PC-3 (cell line): Measurements from ENCODE around the gene PROSER3. TPM values are rescaled to one million over a fixed set of nuclear protein-coding genes. Genes with fewer than 3 reads are reported as not detected.

ENCODE experiments used
- ATAC-seq: fragments of 200-7000 bp; cut with Tn5 transposase; 2 replicates; pipeline ENCODE4 v1.9.1; 2020; ENCODE audit warnings: mild to moderate bottlenecking, moderate library complexity
- BruUV-seq: library from RNA; stranded (reverse); fragments of 400-500 nt; replicated peaks from 2 replicates; lab custom pipeline; 2021; lab: Mats Ljungman, UMichigan
- CTCF ChIA-PET: fragments of 300-600 bp; sonication (Branson Sonifier 250); formaldehyde crosslinking; loops from one replicate; lab custom pipeline; 2022; ENCODE audit warnings: antibody characterized with exemption; lab: Charles Lee
- POLR2A ChIA-PET: fragments of 300-600 bp; sonication (Branson Sonifier 250); formaldehyde crosslinking; loops from one replicate; lab custom pipeline; 2022; ENCODE audit warnings: antibody characterized with exemption; ENCODE audit not compliant: unreplicated experiment; lab: Charles Lee
- DNase-seq: peaks from one replicate; pipeline ENCODE4 v3.0.0-alpha.2; 2015
- H2AFZ ChIP-seq: fragments of 300-600 bp; sonication (generic); 2 replicates; pipeline ENCODE4 v1.6.0; 2016; ENCODE audit warnings: antibody characterized with exemption, low read length
- H3F3A ChIP-seq: fragments of 300-600 bp; sonication (generic); one replicate; pipeline ENCODE4 v1.6.0; 2017; ENCODE audit warnings: antibody characterized with exemption, low read length, control low read depth, mild to moderate bottlenecking; ENCODE audit not compliant: unreplicated experiment
- H3K27ac ChIP-seq: fragments of 300-600 bp; sonication (generic); 2 replicates; pipeline ENCODE4 v1.5.1; 2016; ENCODE audit warnings: mild to moderate bottlenecking, low read length
- H3K27me3 ChIP-seq: fragments of 300-600 bp; sonication (generic); 2 replicates; pipeline ENCODE4 v1.6.1; 2016; ENCODE audit warnings: low read length, mixed read lengths
- H3K36me3 ChIP-seq: fragments of 300-600 bp; sonication (generic); 2 replicates; pipeline ENCODE4 v1.6.1; 2016; ENCODE audit warnings: low read depth, mixed run types, low read length, mixed read lengths
- H3K4me1 ChIP-seq: fragments of 300-600 bp; sonication (generic); 2 replicates; pipeline ENCODE4 v1.5.1; 2016; ENCODE audit warnings: low read length; ENCODE audit not compliant: insufficient read depth
- H3K4me2 ChIP-seq: fragments of 300-600 bp; sonication (generic); 2 replicates; pipeline ENCODE4 v1.6.0; 2016; ENCODE audit warnings: low read length
- H3K4me3 ChIP-seq: fragments of 300-600 bp; sonication (generic); 2 replicates; pipeline ENCODE4 v1.5.1; 2016; ENCODE audit warnings: mild to moderate bottlenecking, low read length, mixed read lengths
- H3K79me2 ChIP-seq: fragments of 300-600 bp; sonication (generic); 2 replicates; pipeline ENCODE4 v1.6.1; 2017; ENCODE audit warnings: low read length, mixed read lengths
- H3K9ac ChIP-seq: fragments of 300-600 bp; sonication (generic); 2 replicates; pipeline ENCODE4 v1.6.0; 2016; ENCODE audit warnings: mild to moderate bottlenecking, low read length
- H3K9me2 ChIP-seq: fragments of 300-600 bp; sonication (generic); replicated peaks from 2 replicates; pipeline ENCODE4 v1.6.1; 2016; ENCODE audit warnings: mixed run types, low read length, mixed read lengths
- H3K9me3 ChIP-seq: fragments of 300-600 bp; sonication (generic); 2 replicates; pipeline ENCODE4 v1.6.1; 2016; ENCODE audit warnings: low read length, mixed read lengths
- H4K20me1 ChIP-seq: fragments of 300-600 bp; sonication (generic); 2 replicates; pipeline ENCODE4 v1.6.1; 2016; ENCODE audit warnings: low read length, mixed read lengths
- CTCF ChIP-seq: fragments of 300-600 bp; sonication (generic); conservative IDR thresholded peaks from 2 replicates; pipeline ENCODE4 v1.5.1; 2017; ENCODE audit warnings: antibody characterized with exemption, low read depth, mild to moderate bottlenecking, low read length
- EZH2 ChIP-seq: fragments of 300-600 bp; sonication (generic); IDR thresholded peaks from one replicate; pipeline ENCODE4 v1.6.1; 2017; ENCODE audit warnings: antibody characterized with exemption, mild to moderate bottlenecking, low read length; ENCODE audit not compliant: unreplicated experiment
- EZH2phosphoT487 ChIP-seq: fragments of 300-600 bp; sonication (generic); IDR thresholded peaks from 2 replicates; pipeline ENCODE4 v1.6.1; 2018; ENCODE audit warnings: mild to moderate bottlenecking, antibody characterized with exemption, low read length, borderline replicate concordance
- intact Hi-C: fragments of 100-400 bp; cut with micrococcal nuclease; formaldehyde crosslinking; loops from 2 replicates; pipeline ENCODE4 v1.9.0; 2023
- total RNA-seq: library from RNA; depleted of rRNA; stranded (reverse); fragments of >200 nt; gene quantifications from 2 replicates; pipeline ENCODE4 v1.2.3, GENCODE V29; 2014

PROSER3 gene
- total RNA-seq, 1 experiment from 2014 or later: 5.5 TPM

- Histone ChIP-seq H3F3A (no peaks in the 10 kb centered on the region), H3K4me2 (no peak overlapping the region), H2AFZ (no peak overlapping the region), H3K4me3 (no peak overlapping the region), H3K79me2 (no peaks in the 10 kb centered on the region), H3K27ac (no peak overlapping the region), H3K4me1 (no peaks in the 10 kb centered on the region), H3K9ac (no peak overlapping the region), H3K9me3 (no peaks in the 10 kb centered on the region), H4K20me1 (no peaks in the 10 kb centered on the region), H3K27me3 (no peaks in the 10 kb centered on the region), H3K36me3 (no peaks in the 10 kb centered on the region; the same call in 1 of the 2 replicates), H3K9me2 (no peaks in the 10 kb centered on the region)
- intact Hi-C loops: no loop called here
- DNase-seq (no peak), ATAC-seq (no peak)
- TF ChIP-seq EZH2: no peak
- CTCF ChIA-PET: no interaction called here
- BruUV-seq: no TSS peak
- POLR2A ChIA-PET: no interaction called here
Observed at GRCh38 chr19:35734273-35734672, 23.7 kb upstream of the PROSER3 start.

GRCh38 chr19:35734889-35735288 is 23.1 kb upstream of the PROSER3 start:
- ATAC-seq (no peak), DNase-seq (no peak)
- no peaks in the 10 kb centered on the region for H3K27me3 ChIP-seq
- H3K4me2 ChIP-seq: no peak overlapping the region
- H3F3A ChIP-seq: no peaks in the 10 kb centered on the region
- intact Hi-C loops: no loop called here
- no peak overlapping the region for H3K9ac ChIP-seq
- H3K4me1 ChIP-seq: no peaks in the 10 kb centered on the region
- TF ChIP-seq EZH2phosphoT487 (no peak), CTCF (no peak), EZH2 (no peak)
- ChIA-PET CTCF (no interaction called here), POLR2A (no interaction called here)
- H4K20me1 ChIP-seq: no peaks in the 10 kb centered on the region
- H3K36me3 ChIP-seq: no peaks in the 10 kb centered on the region; the same call in 1 of the 2 replicates
- H3K79me2 ChIP-seq: no peaks in the 10 kb centered on the region
- H3K4me3 ChIP-seq: no peak overlapping the region
- no TSS peak for BruUV-seq
- H3K9me3 ChIP-seq: no peaks in the 10 kb centered on the region
- H3K27ac ChIP-seq: no peak overlapping the region
- no peaks in the 10 kb centered on the region for H3K9me2 ChIP-seq
- H2AFZ ChIP-seq: no peak overlapping the region

GRCh38 chr19:35736913-35737886 is 20.8 kb upstream of the PROSER3 start:
- TF ChIP-seq CTCF (0 out of 2 replicates have a peak, but pooled peaks have one; percentile 25), EZH2phosphoT487 (no peak), EZH2 (no peak)
- Histone ChIP-seq H2AFZ (no peak overlapping the region), H4K20me1 (no peaks in the 10 kb centered on the region), H3K4me1 (0 out of 2 replicates have a peak, but pooled peaks cover 4% of the 10 kb centered on the region), H3K36me3 (no peaks in the 10 kb centered on the region; the same call in 1 of the 2 replicates), H3K4me2 (no peak overlapping the region), H3K4me3 (no peak overlapping the region), H3K9ac (no peak overlapping the region), H3K27ac (no peak overlapping the region), H3K9me3 (no peaks in the 10 kb centered on the region), H3K79me2 (no peaks in the 10 kb centered on the region), H3K9me2 (no peaks in the 10 kb centered on the region), H3F3A (no peaks in the 10 kb centered on the region), H3K27me3 (no peaks in the 10 kb centered on the region)
- DNase-seq (peak; percentile 18), ATAC-seq (no peak)
- ChIA-PET POLR2A (no interaction called here), CTCF (interaction anchor here (0.5 kb wide), 1 partner anchor 43 kb away, joined by 3 read pairs; no protein-coding TSS in a partner anchor)
- BruUV-seq: no TSS peak
- intact Hi-C loops: no loop called here
